ENCODE data around the gene TM9SF1.

DNA sequence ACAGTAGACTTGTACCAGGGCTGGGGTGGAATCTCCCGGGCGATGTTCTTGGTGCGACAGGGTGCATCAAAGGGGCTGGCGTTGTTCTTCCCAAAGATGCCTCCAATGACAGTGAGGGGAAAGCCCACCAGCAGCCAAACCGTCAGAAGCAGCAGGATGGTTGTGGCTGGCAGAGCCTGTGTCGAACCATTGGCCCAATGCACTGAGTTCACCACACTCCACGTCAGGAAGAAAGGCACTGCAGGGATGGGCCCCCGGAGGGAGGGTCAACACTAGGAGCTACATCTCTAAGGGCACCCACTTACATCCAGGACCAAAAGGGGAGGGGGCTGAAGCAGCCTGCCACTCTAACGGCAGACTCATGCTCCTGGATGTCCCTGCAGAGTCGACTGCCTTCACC lies 4.8 kb downstream of the TM9SF1 start:
- TF ChIP-seq, protein P1, sequence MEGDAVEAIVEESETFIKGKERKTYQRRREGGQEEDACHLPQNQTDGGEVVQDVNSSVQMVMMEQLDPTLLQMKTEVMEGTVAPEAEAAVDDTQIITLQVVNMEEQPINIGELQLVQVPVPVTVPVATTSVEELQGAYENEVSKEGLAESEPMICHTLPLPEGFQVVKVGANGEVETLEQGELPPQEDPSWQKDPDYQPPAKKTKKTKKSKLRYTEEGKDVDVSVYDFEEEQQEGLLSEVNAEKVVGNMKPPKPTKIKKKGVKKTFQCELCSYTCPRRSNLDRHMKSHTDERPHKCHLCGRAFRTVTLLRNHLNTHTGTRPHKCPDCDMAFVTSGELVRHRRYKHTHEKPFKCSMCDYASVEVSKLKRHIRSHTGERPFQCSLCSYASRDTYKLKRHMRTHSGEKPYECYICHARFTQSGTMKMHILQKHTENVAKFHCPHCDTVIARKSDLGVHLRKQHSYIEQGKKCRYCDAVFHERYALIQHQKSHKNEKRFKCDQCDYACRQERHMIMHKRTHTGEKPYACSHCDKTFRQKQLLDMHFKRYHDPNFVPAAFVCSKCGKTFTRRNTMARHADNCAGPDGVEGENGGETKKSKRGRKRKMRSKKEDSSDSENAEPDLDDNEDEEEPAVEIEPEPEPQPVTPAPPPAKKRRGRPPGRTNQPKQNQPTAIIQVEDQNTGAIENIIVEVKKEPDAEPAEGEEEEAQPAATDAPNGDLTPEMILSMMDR (IDR thresholded peaks at IDR 0.05; ENCODE audit: low read depth, low read length) = no peak
- no peak for TF ChIP-seq EZH2phosphoT487 (IDR thresholded peaks at IDR 0.05; ENCODE audit: low read depth)
